ENCODE measurements around the gene TGM1.
A peak's percentile ranks its signal among the peaks of the same experiment; 100 is the strongest.

Gene TGM1

GRCh38 chr14:24291446-24292117 lies 28.6 kb upstream of the TGM1 start:
- no peak for DNase-seq

- no peak for DNase-seq
Observed at GRCh38 chr14:24290746-24291145, 27.8 kb upstream of the TGM1 start.

GRCh38 chr14:24289649-24290280 lies 26.8 kb upstream of the TGM1 start:
- DNase-seq = no peak

DNA sequence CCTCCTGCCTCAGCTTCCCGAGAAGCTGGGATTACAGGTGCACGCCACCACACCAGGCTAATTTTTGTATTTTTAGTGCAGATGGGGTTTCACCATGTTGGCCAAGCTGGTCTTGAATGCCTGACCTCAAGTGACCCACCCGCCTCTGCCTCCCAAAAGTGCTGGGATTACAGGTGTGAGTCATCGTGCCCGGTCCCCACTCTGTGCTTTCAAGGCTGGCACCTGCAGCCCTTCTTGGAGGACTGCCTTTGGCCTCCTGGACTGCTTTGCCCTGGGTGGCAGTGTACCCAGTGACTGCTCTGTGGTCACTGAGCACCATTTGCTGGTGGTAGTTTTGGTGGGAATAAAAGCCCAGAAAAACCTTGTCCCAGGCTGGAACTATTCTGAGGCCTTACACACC lies 24.0 kb upstream of the TGM1 start:
- no peak for DNase-seq

- no peak for DNase-seq
Observed at GRCh38 chr14:24285351-24285750, 22.4 kb upstream of the TGM1 start.

DNA sequence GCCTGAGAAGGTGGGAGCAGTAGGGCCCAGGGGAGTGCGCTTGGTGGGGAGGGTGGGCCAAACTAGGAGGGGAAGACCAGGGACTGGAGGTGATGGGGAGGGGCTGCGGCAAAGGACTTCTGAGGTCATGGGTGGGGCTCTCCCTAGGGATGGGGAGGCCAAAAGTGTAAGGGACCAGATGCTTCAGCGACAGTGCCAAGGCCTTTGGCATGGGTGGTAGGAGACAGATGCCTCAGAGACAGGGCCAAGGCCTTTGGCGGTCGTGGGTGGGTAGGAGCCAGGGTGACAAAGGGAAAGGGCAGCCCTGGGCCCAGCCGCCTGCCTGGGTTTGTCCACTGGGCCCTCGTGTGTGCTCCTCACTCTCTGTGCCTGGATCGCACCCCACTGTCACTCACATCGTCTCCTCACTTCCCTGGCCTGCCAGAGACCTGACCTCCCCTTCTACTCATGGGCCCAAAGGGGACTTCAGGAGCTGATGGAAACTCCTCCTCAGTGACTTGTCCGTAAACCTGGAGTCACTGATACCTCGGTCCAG lies 21.6 kb upstream of the TGM1 start:
- no peak for DNase-seq

DNA sequence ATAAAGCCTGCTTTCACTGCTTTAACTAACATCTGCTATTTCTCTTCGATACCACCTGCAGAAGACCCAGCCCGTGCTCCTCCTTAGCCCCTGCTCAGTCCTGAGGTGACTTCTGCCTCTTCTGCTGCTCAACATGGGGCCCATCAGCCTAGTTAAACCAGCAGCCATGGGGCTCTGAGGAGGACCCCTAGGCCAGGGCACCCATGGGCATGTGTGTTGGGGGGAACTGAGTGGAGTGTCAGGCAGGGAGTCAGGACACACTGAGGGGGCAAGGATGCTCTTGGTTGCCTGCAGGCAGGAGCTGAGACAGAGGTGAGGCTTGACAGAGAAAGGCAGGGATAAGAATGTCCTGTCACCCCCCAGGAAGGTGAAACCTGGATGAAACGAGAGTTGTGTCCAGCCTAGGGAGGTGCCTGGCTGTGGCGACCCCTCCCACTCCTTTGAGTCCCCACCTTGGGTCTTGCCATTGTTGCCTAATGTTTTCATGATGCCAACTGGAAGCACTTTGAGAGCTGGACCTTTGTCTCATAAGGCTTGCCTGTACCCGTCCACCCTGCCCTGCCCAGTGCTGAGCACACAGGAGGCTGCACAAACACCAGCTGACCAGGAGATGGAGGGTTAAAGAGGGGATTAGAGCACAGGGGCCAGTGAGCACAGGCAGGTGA lies 21.0 kb upstream of the TGM1 start:
- DNase-seq = no peak

- DNase-seq = no peak
Observed at GRCh38 chr14:24282736-24283135, 19.8 kb upstream of the TGM1 start.

- DNase-seq = no peak
Observed at GRCh38 chr14:24281636-24282035, 18.7 kb upstream of the TGM1 start.

DNA sequence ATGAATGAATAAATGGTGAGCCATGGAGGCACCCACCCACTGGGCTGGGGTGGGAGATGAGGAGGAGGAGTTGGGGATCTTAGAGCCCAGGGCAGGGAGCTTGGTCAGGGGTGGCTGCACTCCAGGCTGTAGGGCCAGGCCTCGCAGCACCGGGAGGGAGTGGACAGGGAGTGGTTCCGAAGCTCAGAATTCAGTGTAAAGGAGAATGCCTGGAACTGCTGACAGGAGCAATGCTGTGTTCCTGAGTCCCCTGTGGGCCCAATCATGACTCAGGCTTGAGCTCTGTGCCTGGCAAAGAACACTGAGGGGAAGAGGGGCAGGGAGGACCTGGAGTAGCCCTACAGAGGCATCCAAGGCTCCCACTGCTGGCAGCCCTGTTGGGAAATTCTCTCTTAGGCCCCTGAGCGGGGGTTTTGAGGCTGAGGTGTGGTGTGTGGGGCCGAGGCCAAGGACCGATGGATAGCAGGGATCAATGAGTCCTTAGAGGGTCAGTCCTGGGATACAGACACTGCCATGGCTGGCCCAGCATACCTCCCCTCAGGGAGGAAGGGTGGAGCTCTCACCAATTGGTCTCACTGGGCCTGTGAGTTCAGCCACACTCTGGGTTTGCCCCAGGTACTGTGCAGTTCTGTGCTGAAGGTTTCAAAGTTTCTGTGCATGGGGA lies 18.0 kb upstream of the TGM1 start:
- DNase-seq = no peak

DNA sequence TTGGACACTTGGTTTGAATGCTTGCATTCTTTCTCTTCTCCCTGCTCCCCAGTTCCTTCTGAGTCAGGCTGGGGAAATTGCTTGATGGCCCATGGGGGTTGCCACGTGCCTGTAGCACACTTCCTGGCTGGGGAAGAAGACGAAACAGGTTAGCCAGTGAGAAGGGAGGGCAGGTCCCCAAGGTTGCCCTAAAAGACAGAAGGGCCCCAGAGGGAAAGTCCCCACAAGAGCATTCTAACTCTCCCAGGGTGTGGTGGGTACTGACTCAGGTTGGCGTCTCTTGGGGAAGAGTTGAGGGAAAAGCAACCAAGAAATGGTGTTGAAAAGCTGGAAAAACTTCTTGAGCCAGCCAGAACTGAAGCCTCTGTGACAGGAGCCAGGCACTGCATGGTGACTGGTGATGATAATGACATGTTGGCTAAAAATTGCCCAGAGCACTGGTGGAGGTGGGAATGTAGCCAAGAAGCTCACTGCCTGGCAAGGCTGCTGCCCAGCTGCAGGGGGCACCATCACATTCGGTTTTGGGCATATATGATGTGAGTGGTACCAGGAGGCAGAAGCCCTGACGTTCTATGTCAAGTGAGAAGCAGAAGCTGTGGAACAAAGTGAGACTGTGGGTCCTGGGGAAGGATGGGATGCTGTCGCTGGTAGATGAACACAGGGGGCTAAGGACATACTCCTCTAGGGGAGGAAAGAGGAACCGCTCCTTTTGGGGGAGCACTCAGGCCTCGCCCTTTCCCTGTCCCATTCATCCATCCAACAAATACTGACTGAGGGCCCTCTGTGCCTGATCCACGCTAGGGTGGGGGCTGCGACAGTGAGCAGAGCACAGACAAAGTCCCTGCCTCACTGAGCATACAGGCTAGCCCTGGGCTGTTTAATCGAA lies 16.6 kb upstream of the TGM1 start:
- DNase-seq = peak; percentile 21

GRCh38 chr14:24278424-24278823 lies 15.4 kb upstream of the TGM1 start:
- no peak for DNase-seq

DNA sequence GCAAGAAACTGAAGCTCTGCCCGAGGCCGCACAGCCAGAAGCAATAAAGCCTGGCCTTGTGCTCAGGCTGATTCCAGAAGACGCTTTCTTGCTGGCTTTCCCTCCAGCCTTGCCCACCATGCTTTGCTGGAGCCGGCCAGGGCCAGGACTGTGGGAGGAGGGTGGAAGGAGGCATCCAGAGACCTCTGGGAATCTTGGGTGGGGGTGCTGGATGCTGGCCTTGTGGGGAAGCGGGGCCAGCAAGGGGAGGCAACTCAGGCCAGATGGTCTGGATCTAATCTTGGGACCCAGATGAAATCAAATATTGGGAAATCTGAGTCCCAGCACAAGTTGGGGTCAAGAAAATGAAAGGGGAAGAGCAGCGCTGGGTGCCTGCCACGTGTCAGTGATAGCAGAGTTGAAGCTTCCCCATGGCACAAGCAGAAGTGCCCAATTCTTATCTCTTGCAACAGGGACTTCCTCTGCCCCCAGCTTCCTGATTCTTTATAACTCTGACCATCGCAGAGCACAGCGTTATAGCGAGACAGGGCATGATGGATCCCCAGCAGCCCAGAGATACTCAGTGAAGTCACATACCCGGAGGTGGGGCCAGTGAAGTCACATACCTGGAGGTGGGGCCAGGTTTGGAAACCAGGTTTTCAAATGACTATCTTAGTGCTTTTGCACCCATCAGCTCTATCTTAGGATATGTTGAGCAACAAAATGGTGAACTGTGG lies 14.8 kb upstream of the TGM1 start:
- peak; percentile 97 for DNase-seq

DNA sequence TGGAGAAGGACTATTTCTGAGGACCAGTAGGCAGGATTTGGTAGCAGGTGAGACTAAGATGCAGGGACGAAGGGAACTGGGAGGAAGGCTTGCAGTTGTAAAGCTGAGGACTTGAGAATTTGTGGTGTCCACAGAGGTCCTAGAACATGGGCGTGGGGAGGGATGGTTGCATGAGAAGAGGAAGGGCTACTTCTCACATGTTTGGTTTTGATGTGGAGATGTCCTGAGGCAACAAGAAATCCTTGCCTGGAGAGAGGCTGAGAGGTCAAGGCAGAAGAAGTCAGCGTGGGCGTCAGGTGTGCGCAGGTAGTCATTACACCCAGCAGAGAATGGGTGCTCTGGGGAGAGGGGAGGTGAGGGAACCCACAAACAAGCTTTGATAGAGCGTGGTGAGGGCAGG lies 14.1 kb upstream of the TGM1 start:
- no peak for DNase-seq

DNA sequence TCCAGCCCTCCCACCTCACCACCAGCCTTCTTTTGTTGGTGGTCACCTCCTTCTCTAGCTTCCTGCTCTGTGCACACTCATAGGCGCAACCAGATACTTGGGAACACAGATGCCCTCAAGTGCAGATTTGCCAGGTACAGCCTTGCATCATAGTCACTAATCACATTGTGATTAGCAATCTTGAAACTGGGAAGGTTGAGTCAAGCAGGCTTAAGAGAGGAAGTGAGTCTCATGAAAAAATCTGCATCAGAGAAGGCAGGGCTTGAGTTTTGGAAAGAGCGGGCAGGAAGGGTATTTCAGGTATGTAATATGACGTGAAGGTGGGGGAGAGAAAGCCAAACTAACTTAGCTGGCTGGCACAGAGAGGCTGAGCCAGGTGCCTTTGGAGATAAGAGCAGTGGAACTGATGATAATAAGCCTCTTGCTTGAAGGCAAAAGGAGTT lies 11.1 kb upstream of the TGM1 start:
- DNase-seq = peak; percentile 50

DNA sequence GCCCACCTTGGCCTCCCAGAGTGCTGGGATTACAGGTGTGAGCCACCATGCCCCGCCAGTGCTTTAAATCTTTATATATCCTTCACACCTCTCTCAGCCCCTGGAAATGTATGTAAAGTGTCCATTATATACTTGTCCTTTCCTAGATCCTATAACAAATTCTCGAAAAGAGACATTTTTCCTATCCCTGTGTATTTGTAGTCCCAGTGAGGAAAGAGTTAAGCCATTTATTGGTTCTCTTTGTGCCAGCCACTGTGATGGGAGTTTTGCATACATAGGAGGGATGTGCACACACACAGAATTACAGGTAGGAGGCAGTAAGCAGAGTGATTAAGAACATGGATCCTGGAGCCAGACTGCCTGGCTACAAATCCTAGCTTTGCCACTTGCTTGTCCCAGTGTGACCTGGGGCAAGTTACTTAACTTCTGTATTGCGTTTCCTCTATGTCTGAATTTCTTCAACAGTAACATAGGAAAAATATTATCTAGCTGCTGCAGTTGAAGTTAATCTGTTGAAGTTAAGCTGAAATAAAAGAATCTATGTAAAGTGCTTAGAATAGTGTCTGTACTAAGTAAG lies 10.5 kb upstream of the TGM1 start:
- peak; percentile 31 for DNase-seq

DNA sequence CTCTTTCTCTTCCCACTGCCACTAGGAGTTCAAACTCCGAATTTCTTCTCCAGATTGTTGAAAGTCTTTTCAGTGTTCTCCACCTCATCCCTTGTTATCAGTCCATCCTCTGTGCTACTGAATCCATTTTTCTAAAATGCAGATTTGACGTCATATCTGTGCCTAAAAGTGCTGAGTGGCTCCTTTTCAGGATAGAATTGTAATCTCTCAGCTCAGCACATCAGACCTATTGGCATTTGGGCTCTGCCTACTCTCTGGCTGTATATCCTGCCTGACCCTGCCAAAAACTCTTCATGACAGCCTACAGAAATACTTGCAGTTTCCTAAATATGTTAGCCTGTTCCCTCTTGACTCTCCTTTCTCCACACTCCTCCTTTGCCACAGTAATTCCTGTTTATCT lies 9.5 kb upstream of the TGM1 start:
- DNase-seq = no peak

- DNase-seq = no peak
Observed at GRCh38 chr14:24271834-24272263, 8.9 kb upstream of the TGM1 start.

DNA sequence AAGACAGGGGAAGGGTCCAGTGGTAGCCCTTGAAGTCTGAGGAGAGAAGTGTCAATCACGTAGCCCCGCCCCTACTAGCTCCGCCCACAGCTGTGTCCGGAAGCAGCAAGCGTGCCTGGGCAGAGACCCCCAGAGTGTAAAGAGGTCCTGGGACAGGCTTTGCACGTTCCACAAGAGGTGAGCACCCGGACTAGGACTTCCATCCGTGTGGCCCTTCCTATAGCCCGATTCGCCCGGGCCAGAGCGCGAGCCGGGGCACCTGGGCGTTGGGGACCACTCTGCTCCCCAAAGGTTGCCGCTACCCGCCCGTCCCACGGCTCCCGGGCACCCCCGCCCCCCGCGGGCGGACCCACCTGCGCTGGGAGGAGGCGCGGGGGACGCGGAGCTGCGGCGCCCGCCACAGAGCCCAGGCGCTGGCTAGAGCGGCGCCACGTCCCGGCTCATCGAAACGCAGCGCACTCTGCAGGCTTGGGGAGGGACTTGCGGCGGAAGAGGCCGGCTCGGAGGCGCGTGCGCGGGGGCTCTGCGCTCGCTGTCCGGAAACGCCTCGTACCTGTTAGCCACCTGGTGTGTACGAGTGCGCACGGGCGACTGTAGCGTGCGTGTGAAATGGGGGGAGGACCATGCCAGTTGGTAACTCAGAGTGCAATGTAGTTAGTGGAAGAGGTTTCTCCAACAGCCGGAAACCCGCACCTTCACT lies 8.3 kb upstream of the TGM1 start, which contains the start of gene RABGGTA:
Gene RABGGTA, minus strand, starts transcription at position 464 of the 700 bp plus-strand sequence. CDS start 482 bp downstream, outside the sequence.
- peak; percentile 27 for DNase-seq

DNA sequence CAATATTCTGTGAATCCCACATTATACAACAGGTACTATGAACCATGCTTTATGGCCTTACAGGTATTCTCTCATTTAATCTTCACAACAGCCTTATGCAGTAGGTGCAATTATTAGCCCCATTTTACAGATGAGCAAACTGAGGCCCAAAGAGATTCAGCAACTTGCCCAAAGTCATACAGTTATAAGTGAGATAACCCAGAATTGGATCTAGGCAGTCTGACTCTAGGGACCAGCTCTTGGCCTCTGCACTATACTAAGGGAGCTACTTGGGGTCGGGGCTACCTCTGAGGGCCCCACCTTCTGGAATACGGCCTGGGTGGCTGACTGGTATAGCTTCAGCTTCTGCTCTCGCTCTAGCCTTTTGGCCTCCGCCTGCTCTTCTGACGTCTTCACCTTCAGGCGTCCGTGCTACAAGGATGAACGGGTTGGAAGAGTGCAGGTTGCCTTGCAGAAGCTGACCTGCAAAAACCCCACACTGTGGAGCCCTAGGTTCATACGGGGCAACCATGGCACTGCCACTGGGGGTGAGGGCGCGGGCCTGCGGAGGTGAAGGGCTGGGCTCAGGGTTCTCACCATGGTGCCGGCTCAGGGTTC lies 7.7 kb upstream of the TGM1 start:
- no peak for DNase-seq

Data from GF-D8 (cell line).